Erythroblast (primary cell): ENCODE measurements around the gene TCP11.
"Not testable (repeated sequence)": the region's sequence is repeated elsewhere in the genome, so short reads cannot be mapped to it uniquely, and the experiment has no call there.

Experiments used
- DNase-seq, 2 experiments: peaks; one replicate each; lab custom pipeline; 2025; lab: John Stamatoyannopoulos, UW
- GATA1 ChIP-seq: IDR thresholded peaks from 2 replicates; pipeline ENCODE4 v1.6.1; 2011; ENCODE audit warnings: low read depth, mild to moderate bottlenecking, control low read depth, low read length, moderate library complexity
- POLR2A ChIP-seq: IDR thresholded peaks from 2 replicates; pipeline ENCODE4 v1.6.1; 2011; ENCODE audit warnings: mild to moderate bottlenecking, low read length

TCP11 gene

DNA sequence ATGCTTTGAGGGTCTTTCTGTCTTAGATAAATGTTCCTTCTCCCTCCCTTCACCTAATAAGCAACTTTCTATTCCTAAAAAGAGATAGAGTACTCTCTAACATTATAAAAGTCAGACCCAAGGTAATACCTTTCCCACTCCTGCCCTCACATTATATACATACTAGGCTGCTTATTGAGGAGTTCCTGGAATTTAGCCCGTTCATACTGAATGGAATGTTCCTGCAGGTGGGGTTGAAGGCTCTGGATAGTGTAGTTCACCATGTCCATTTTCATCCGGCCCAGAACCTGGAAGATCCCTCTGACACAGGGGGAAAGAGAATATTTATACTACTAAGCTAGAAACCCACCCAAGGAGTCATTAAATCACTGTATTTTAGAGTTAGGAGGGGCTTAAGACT, 20.4 kb downstream of the TCP11 start:
- no peak for DNase-seq
- no peak for TF ChIP-seq GATA1
- TF ChIP-seq POLR2A = no peak

DNA sequence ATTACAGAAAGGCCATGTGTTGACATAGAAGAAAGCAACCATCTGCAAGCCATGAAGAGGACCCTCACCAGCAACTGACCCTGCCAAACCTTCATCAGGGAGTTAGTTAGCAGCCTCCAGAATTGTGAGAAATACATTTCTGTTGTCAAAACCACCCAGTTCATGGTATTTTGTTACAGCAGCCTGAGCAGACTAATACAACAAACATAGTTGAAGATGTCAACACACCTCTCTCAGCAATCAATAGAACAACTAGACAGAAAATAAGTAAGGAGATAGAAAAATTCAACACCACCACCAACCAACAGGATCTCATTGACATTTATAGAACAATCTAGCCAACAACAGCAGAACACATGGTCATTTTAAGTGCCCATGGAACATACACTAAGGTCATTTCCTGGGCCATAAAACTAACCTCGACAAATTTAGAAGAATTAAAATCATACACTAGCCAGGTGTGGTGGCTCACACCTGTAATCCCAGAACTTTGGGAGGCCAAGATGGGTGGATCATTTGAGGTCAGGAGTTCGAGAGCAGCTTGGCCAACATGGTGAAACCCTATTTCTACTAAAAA, 32.7 kb downstream of the TCP11 start:
- no peak for TF ChIP-seq POLR2A
- no peak for TF ChIP-seq GATA1
- DNase-seq = no peak

DNA sequence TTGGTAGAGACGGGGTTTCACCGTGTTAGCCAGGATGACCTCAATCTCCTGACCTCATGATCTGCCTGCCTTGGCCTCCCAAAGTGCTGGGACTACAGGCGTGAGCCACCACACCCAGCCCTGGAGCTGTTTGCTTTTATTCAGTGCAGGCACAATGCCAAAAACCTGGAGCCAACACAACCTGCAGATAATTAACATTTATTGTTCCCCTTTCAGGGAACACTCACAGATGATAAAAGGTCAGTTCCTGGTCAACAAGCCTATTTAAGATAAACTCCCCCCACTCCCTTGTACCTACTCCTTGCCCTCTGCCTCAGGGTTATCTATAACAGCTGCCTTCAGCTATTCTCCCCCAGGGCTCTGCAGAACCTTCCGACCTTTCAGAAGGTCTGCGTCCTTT, 33.4 kb downstream of the TCP11 start:
- DNase-seq = not testable (repeated sequence)

DNA sequence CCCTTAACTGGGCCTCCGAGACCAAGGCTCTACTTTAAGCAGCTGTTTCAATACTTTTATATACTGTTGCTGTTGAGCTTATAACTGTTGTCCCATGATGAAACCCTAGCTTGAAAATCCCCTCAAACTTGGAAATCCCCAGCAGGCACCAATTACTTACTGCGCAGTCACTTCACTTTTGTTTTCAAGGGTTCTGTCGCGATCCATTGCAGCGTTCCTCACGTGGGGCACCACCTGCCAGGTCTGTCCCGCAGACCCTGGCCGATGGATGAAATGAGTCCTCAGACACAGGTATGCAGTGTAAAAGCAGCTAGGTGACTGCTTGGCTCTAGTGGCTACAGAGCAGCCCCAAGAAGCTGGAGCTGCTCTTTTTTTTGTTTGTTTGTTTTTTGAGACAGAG, 33.9 kb downstream of the TCP11 start:
- DNase-seq = not testable (repeated sequence)

DNA sequence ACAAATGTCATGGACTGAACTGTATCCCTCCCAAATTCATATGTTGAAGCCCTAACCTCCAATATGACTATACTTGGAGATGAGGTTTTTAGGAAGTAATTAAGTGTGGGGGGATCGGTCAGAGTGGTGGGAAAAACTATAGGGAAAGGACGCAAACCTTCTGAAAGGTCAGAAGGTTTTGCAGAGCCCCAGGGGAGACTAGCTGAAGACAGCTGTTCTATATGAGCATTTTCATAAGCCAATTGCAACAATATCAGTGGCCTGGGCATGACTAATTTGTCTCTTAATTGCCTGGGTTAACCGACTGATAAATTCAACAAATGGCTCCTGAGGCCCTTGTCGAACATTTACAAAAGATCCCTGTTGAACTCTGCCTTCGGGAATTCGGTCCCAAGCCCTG, 35.1 kb downstream of the TCP11 start:
- DNase-seq = not testable (repeated sequence)

DNA sequence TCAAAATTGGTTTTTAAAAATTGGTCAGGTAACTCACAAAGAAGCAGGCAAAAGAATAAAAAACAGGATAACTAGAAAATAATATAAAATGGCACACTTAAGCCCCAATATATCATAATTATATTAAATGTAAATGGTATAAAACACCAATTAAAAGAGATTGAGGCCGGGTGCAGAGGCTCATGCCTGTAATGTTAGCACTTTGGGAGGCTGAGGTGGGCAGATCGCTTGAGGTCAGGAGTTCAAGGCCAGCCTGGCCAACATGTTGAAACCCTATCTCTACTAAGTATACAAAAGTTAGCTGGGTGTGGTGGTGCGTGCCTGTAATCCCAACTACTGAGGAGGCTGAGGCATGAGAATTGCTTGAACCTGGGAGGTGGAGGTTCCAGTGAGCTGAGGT, 36.1 kb downstream of the TCP11 start:
- TF ChIP-seq POLR2A (no peak), GATA1 (no peak)
- no peak for DNase-seq

DNA sequence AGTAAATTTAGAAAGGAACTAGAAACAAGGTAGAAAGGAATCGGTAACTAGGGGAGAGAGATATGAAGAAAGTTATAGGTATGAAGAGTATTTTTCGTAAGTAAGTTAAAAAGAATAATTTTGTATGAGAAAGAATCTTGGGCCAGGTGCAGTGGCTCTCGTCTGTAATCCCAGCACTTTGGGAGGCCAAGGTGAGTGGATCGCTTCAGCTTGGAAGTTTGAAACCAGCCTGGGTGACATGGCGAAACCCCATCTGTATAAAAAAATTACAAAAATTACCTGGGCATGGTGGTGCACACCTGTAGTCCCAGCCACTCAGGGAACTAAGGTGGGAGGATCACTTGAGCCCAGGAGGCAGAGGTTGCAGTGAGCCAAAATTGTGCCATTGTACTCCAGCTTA, 42.0 kb downstream of the TCP11 start:
- no peak for DNase-seq
- TF ChIP-seq POLR2A (no peak), GATA1 (no peak)

DNA sequence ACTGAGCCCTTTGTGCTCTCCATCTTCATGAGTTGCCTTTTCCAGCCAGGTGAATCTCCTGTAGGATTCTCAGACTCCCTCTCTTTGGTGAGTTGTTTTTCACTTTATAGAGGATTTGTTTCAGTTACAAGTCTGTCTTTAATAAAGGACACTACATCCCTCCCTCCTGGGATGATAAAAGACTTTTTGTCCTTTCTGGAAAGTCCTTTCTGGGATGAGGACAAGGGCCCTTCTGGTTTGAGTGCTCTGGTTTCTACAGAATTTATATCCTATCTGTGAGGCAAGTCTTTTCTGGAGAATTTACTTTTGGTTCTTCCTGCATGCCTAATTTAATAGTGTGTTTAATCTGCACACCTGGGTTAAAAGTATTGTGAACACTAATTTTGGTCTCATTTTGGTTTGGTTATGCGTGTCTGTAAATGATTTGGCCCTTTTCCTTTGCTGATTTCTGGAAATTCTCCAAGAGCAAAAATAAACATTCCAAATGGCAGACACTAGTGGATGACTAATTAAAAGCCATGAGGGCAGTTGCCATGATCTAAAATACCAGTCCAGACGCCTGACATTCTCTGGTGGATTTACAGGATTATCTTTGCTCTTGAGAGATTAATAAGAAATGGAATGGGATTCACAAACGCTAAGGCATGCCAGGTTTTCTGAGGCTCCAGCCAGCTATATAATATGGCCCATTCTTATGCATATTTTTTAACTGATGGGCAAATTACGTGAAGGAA, 44.8 kb downstream of the TCP11 start:
- no peak for DNase-seq
- TF ChIP-seq POLR2A = no peak
- no peak for TF ChIP-seq GATA1

DNA sequence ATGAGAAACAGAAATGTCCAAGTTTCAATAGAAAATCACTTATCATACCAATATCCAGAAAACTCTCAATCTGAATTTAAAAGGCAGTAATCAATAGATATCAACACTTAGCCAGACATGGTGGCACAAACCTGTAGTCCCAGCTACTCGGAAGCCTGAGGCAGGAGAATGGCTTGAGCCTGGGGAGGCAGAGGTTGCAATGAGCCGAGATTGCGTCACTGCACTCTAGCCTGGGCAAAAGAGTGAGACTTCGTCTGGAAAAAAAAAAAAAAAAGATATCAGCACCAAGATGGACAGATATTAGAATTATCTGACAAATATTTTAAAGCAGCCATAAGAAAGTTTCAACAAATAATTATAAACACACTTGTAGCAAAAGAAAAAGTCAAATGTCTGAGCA, 47.0 kb downstream of the TCP11 start:
- no peak for DNase-seq
- TF ChIP-seq GATA1 = no peak

DNA sequence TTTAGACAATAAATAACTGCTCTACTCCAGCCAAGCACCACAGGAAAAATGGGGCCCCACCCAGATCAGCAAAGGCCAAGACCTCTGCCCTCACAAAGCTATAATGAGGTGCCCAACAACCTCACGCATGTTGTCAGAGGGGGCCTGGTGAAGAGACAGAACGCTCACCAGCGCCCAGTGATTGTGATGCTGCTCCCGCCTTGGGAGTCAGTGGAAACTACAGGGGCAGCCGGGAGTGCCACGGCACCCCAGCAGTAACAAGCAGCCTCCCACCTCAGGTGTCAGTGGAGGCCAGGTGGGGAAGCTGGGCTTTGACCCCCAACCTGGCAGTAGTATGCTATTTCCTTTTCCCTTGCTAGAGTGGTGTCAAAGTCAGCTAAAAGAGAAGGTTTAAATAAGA, 47.4 kb downstream of the TCP11 start:
- no peak for DNase-seq
- TF ChIP-seq GATA1 = no peak
- no peak for TF ChIP-seq POLR2A

DNA sequence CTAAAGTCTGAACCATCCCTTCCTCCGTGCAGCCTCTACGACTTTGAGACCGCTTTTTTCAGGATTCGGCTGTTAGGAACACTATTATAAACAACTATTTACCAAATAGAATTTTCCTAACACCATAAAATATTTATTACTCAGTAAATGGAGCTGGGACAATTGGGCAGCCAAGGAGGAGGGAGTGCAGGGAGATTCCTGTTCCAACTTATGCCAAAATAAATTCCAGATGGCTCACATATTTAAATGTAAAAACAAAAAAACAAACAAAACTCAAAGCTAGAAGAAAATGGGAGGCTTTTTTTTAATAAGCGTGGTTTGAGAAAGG, 48.1 kb downstream of the TCP11 start:
- DNase-seq = no peak
- TF ChIP-seq POLR2A (no peak), GATA1 (no peak)

DNA sequence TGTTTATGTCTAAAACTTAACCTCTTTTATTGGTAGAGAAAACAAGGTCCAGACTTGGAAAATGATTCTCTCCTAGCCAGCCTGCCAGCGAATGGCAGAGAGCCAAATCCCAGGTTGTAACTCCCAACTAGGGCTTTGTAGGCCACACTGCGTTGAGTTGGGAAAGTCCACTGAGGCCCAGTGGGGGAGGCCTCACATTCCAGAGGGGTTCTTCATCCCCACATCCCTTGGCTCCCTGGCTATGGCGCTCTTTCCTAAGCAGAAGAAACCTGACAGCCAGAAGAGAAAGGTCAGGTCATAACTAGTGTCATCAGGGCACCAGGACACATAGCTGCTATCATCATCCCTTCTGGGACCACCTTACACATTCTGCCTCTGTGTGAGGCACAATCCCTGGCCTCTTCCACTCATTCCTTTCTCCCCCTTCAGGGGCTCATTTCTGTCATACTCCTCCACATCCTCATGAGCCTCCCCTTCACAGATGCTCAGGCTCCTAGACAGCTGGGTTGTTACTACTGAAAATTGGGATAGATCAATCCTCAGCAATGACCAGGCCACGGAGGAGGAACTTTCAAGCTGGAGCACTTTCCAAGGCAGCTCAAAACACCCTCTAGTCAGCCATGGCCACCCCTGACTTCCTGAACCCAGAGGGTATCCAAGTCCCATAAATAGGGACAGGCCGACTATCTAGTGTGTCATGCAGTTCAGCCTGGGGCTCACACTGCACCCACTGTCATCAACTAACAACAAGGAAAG, 48.6 kb downstream of the TCP11 start:
- no peak for DNase-seq
- TF ChIP-seq POLR2A (no peak), GATA1 (no peak)

DNA sequence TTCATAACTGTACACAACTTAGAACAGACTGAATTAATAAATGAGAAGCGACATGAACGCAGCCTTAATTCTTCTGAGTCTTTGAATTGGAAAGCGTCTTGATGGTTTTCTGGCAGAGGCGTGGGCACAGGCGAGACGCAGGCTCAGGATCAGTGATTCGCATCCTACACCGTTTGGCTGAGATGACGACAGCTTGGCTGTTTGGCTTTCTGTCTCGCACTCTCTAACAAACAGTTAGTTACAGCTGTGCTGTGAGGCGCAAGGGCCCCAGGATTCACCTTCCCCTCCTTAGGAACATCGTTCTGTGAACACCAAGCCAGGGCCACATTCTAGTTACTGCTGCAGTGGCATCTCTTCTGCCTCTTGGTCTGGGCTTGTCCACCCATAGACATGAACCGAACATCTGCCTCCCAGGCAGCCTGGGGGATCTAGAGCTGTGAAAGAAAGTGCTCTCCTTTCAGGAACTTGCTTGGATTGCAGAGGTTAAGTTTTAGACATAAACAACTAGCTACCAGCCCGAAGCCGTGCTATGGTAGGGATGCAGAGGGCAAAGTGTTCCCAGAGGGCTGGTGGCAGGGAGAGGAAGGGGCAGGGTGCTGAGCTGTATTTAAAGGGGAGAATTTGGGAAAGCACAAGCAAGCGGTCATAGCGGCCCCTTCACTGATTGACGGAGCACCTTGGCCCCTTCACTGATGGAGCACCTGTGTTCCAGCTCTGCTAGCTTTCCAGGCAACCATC, 49.6 kb downstream of the TCP11 start:
- DNase-seq = no peak
- no peak for TF ChIP-seq POLR2A
- no peak for TF ChIP-seq GATA1

DNA sequence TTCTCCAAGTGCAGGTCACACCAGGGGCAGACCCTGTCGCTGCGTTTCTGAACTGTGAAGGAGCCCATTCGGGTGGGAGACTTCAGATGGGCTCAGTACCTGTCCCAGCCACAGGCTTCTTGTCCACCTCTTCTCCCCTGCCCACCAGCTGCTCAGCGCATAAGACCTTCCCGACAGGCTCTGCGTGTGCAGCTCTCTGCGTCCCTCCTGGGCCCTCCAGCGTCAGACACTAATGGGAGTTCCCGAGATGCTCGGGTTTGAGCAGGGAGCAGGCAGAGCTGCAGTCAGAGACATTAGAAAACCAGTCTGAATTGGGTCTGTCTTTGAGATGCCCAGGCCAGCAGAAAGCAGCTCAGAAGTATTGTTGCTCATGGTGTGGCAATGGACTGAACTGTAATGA, 50.4 kb downstream of the TCP11 start:
- DNase-seq = no peak
- TF ChIP-seq GATA1 = no peak
- no peak for TF ChIP-seq POLR2A
